NCI-H146 (cell line): ENCODE results near the gene IL17REL.

Experiments
- DNase-seq: peaks from one replicate; lab custom pipeline; 2025; lab: John Stamatoyannopoulos, UW

Gene IL17REL

GRCh38 chr22:50022171-50022819, 9.7 kb upstream of the IL17REL start:
- no peak for DNase-seq

GRCh38 chr22:50020606-50021005, 8.0 kb upstream of the IL17REL start:
- no peak for DNase-seq

- no peak for DNase-seq
Observed at GRCh38 chr22:50019316-50019715, 6.8 kb upstream of the IL17REL start.

- no peak for DNase-seq
Observed at GRCh38 chr22:50018608-50019285, 6.2 kb upstream of the IL17REL start.

- no peak for DNase-seq
Observed at GRCh38 chr22:50017701-50018224, 5.2 kb upstream of the IL17REL start.

GRCh38 chr22:50016988-50017700, 4.6 kb upstream of the IL17REL start:
- DNase-seq = no peak

GRCh38 chr22:50016308-50016987, 3.9 kb upstream of the IL17REL start:
- no peak for DNase-seq

- DNase-seq = no peak
Observed at GRCh38 chr22:50015451-50016307, 3.1 kb upstream of the IL17REL start.

- DNase-seq = no peak
Observed at GRCh38 chr22:50014655-50015401, 2.3 kb upstream of the IL17REL start.

GRCh38 chr22:50014053-50014501, 1.5 kb upstream of the IL17REL start:
- no peak for DNase-seq

GRCh38 chr22:50011447-50012210, 936 bp downstream of the IL17REL start:
- peak; percentile 20 for DNase-seq

GRCh38 chr22:50010676-50011446, 1.7 kb downstream of the IL17REL start:
- no peak for DNase-seq

- DNase-seq = no peak
Observed at GRCh38 chr22:50009765-50010675, 2.5 kb downstream of the IL17REL start.

- DNase-seq = no peak
Observed at GRCh38 chr22:50009251-50009650, 3.3 kb downstream of the IL17REL start.

GRCh38 chr22:50008151-50009040, 4.2 kb downstream of the IL17REL start:
- peak; percentile 77 for DNase-seq

- no peak for DNase-seq
Observed at GRCh38 chr22:50007057-50007511, 5.5 kb downstream of the IL17REL start.

- no peak for DNase-seq
Observed at GRCh38 chr22:50004918-50005317, 7.6 kb downstream of the IL17REL start.
